Activated CD4-positive, alpha-beta T cell treated with anti-CD3 and anti-CD28 coated beads for 4 hours (primary cell): ENCODE measurements around the gene SGSM1.

Source experiments
- DNase-seq, 2 donors: peaks; one replicate each; pipeline ENCODE4 v3.0.0-alpha.2; 2020

The SGSM1 gene

GRCh38 chr22:24951942-24952836, 146.2 kb downstream of the SGSM1 start, which contains the start of gene KIAA1671:
TSS of gene KIAA1671 (plus strand) at chr22:24952716. CDS start at chr22:25028000, 75,284 bp downstream.
- DNase-seq: peak; percentile 82 to 83

- no peak for DNase-seq
These were observed 146.9 kb downstream of the SGSM1 start for GRCh38 chr22:24952837-24953383.

GRCh38 chr22:24953384-24954113, 147.5 kb downstream of the SGSM1 start:
- DNase-seq: no peak

- DNase-seq: no peak
These were observed 148.1 kb downstream of the SGSM1 start for GRCh38 chr22:24954114-24954463.

GRCh38 chr22:24954856-24955255, 148.8 kb downstream of the SGSM1 start:
- DNase-seq: no peak

- DNase-seq: no peak
These were observed 151.0 kb downstream of the SGSM1 start for GRCh38 chr22:24957043-24957442.

- no peak for DNase-seq
These were observed 155.3 kb downstream of the SGSM1 start for GRCh38 chr22:24961217-24961844.

- DNase-seq: no peak
These were observed 156.1 kb downstream of the SGSM1 start for GRCh38 chr22:24962094-24962493.

- no peak for DNase-seq
These were observed 156.8 kb downstream of the SGSM1 start for GRCh38 chr22:24962835-24963234.

GRCh38 chr22:24964441-24964840, 158.4 kb downstream of the SGSM1 start:
- no peak for DNase-seq

- DNase-seq: no peak
These were observed 160.0 kb downstream of the SGSM1 start for GRCh38 chr22:24965822-24966626.

- no peak for DNase-seq
These were observed 162.1 kb downstream of the SGSM1 start for GRCh38 chr22:24968066-24968561.

- no peak for DNase-seq
These were observed 163.7 kb downstream of the SGSM1 start for GRCh38 chr22:24969560-24970301.

GRCh38 chr22:24972369-24972768, 166.4 kb downstream of the SGSM1 start:
- DNase-seq: no peak

- DNase-seq: no peak
These were observed 167.9 kb downstream of the SGSM1 start for GRCh38 chr22:24973872-24974271.

- no peak for DNase-seq
These were observed 169.2 kb downstream of the SGSM1 start for GRCh38 chr22:24975125-24975640.

GRCh38 chr22:24975813-24976341, 169.9 kb downstream of the SGSM1 start:
- no peak for DNase-seq

GRCh38 chr22:24976442-24977218, 170.6 kb downstream of the SGSM1 start:
- no peak for DNase-seq
